HG03039 (cell line): Measurements from ENCODE around the gene HLA-DQA1.
"Not testable (repeated sequence)": the region's sequence is repeated elsewhere in the genome, so short reads cannot be mapped to it uniquely, and the experiment has no call there.

ENCODE experiments used
- ATAC-seq: cut with Tn5 transposase; IDR thresholded peaks from one replicate; pipeline ENCODE4 v1.9.1; 2021; ENCODE audit warnings: mild to moderate bottlenecking, moderate library complexity; ENCODE audit not compliant: unreplicated experiment

The HLA-DQA1 gene

GRCh38 chr6:32621372-32621771, 15.8 kb upstream of the HLA-DQA1 start:
- ATAC-seq = no peak

DNA sequence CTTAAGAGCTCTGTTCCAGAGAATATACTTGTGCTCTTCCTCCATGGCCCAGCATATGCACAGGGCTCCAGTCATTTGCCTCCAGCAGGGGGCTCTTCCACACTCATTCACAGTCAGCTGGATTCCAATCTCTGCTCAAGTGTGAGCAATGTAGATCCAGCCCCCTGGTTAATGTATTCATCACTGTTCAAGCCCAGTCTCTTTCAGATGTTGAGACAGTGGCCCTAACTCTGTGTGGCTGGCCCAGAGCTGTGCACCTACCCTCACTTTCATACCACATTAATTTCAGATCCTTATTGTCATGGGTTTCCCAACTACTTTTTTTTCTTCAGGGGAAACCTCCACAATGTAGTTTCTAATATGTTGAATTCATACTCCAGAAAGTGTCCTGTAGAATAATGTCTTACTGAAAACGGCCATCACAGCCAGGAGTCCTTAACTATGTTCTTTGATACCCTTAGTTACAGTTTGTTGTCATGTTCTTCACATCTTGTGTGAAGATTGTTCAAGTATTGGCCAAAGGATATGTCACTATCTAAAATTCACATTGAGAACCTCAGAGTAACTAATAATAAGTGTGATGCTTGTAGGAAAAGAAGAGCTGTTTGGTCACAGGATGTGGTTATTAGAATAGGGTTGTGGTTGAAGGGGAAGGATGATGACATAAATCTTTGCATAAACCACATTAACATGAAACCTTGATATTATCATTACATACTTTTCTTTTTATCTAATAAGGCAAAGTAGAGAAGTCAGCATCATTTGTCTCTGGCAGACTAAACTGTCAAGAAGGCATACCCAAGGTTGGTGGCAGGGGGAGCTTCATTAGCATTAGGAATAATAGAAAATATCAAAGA, 14.4 kb upstream of the HLA-DQA1 start:
- peak; percentile 59 for ATAC-seq

DNA sequence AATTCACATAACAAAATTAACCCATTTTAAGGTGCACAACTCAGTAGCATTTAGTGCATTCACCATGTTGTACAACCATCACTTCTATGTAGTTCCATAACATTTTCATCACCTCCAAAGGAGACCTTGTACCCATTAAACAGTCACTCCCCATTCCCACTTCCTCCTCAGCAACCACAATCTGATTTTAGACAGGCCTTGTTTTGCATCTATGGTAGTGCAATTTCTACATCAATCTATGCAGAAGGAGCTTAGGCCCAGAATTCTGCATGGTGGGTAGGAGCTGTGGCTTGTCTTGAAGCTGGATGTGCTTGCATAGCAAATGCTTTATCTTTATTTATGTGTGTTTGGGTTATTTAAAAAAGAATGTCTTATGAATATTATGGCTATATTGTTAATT, 13.5 kb upstream of the HLA-DQA1 start:
- ATAC-seq = no peak

GRCh38 chr6:32624565-32624964, 12.6 kb upstream of the HLA-DQA1 start:
- ATAC-seq = no peak

DNA sequence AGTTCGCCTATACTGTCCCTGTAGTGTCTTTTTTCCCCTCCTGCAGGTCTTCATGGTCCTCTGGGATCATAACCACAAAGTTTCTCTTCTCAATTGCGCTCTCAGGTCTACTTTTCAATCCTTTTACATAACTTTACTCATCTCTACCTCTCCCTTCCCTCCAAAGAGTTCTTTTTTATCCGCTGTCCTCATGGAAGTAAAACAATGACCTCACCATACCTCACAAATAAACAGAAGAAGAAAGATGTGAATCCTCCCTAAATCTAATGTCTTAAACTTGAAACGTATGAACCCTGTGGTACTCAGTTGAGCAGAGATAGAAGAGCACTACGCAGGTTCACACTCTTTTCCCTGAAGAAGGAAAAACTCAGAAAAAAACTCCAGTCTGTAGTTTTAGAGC, 12.1 kb upstream of the HLA-DQA1 start:
- ATAC-seq = no peak

GRCh38 chr6:32627249-32627648, 10.0 kb upstream of the HLA-DQA1 start:
- no peak for ATAC-seq

DNA sequence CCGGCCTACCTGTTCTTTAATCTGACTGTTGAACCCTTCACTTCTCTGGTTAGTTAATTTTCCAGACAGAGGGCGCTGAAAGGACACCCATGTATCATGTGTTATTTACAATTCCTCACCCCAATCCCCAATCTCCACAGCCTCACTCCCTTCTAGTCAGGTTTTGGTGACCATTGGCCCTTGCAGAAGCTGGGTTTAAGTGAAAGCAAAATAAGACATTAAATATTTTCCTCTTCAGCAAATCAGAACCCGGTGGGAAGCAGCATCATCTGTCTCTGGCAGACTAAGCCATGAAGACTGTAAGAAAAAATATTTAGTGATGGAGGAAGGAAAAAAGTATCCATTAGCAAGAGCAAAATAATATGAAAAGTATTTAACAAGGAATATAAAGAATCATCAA, 9.4 kb upstream of the HLA-DQA1 start:
- ATAC-seq = peak; percentile 54

DNA sequence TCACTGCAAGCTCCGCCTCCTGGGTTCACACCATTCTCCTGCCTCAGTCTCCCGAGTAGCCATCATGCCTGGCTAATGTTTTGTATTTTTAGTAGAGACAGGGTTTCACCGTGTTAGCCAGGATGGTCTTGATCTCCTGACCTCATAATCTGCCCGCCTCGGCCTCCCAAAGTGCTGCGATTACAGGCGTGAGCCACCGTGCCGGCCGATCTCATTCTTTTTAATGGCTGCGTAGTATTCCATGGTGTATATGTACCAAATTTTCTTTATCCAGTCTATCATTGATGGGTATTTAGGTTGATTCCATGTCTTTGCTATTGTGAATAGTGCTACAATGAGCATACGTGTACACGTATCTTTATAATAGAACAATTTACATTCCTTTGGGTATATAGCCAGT, 7.4 kb upstream of the HLA-DQA1 start:
- not testable (repeated sequence) for ATAC-seq

DNA sequence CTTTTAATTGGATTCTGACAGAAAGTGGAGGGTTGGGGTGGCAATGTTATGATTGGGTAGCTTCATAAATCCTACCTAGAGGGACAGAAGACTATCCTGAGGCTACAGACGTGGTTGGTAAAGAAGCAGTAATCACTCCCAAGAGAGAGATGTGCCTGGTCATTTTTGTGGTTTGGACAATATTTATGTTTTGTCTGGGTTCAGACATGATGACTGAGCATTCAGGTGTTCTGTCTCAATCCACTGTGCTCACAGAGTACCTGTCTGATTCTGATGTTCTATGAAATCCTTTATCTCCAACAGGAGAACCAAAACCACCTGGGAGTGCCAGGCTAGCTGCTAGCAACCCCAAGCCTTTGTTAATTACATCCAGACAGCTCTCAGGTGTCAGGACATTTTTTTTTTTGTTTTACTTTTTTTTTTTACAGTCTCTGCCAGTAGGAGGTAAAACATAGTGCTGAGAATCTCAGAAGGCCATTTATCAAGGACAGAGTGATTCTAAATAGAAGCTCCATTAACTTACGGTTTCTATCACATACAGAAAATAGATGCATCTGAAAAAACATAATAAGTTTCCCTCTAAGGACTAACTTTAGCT, 1.6 kb upstream of the HLA-DQA1 start:
- no peak for ATAC-seq

GRCh38 chr6:32637883-32638282, 677 bp downstream of the HLA-DQA1 start:
- ATAC-seq = no peak

DNA sequence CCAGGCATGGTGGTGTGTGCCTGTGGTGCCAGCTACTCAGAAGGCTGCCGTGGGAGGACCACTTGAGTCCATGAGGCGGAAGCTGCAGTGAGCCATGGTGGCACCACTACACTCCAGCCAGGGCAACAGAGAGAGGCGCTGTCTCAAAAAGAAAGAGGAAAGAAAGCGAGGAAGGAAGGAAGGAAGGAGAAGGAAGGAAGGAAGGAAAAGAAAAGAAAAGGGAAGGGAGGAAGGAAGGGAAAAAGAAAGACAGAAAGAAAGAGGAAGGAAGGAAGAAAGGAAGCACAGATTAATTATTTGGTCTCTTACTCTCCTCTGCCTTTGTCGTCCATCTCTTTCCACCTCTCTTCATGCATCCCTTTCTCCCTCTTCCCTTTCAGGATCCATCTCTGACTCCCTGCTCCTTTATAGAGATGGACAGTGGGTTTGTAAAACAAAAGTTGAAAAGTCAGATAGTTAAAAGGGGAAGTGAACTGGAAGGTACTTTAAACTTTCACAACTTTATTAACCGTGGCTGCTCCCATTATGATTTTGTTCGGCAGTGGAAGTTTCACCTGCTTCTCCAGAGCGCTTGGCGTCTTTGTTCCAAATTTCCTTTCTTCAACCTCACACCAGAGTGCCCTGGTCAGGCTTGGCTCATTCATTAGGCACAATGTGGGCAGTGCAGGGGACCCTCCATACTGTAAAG, 1.5 kb downstream of the HLA-DQA1 start:
- ATAC-seq = no peak

- no peak for ATAC-seq
These were observed 2.5 kb downstream of the HLA-DQA1 start for GRCh38 chr6:32639440-32640394.

- no peak for ATAC-seq
These were observed 3.9 kb downstream of the HLA-DQA1 start for GRCh38 chr6:32641122-32641521.

- not testable (repeated sequence) for ATAC-seq
These were observed 4.8 kb downstream of the HLA-DQA1 start for GRCh38 chr6:32641785-32642719.

DNA sequence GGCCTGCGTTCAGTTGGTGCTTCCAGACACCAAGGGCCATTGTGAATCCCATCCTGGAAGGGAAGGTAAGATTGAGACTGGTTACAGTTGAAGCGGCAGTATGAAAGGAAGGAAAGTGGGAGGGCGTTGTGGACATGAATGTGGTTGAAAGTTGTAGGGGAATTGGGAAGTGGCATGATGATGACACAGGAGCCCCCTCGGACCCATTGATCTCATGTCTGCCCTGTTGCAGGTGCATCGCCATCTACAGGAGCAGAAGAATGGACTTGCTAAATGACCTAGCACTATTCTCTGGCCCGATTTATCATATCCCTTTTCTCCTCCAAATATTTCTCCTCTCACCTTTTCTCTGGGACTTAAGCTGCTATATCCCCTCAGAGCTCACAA, 5.5 kb downstream of the HLA-DQA1 start:
- ATAC-seq = no peak

DNA sequence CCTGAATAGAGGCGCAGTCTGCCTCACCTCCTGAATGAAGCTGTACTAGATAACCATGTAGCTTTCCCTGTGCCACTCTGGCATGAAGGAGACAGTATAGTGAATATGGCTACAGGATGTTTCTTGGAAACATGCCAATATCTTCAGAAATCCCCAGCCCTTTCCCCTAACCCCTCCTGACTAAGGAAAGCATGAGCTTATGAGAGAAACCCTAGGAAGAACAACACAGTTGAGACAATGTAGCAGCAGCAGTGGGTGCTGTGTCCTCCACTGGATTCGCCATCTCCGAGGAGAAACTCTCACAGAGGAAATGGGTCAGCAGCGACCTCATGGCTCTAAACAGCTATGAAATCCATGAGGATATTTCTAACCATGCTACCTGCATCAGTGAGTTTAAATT, 6.7 kb downstream of the HLA-DQA1 start:
- ATAC-seq = no peak

- ATAC-seq = no peak
These were observed 8.0 kb downstream of the HLA-DQA1 start for GRCh38 chr6:32645047-32645703.

GRCh38 chr6:32655203-32655710, 18.1 kb downstream of the HLA-DQA1 start:
- ATAC-seq = no peak

DNA sequence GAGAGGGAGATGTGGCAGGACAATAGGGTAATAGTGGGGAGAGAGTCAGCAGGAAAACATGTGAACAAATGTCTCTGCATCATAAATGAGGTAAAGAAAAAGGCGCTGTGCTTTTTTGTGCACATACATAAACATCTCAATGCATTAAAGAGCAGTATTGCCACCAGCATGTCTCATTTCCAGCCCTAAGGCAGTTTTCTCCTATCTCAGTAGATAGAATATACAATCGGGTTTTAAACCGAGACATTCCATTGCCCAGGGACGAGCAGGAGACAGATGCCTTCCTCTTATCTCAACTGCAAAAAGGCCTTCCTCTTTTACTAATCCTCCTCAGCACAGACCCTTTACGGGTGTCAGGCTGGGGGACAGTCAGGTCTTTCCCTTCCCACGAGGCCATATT, 20.1 kb downstream of the HLA-DQA1 start:
- ATAC-seq = not testable (repeated sequence)
